HG03342 (cell line): ENCODE data around the gene FMN1.
"Not testable (repeated sequence)": the region's sequence is repeated elsewhere in the genome, so short reads cannot be mapped to it uniquely, and the experiment has no call there.

Experiments
- ATAC-seq: cut with Tn5 transposase; IDR thresholded peaks from one replicate; pipeline ENCODE4 v1.9.1; 2021; ENCODE audit warnings: mild to moderate bottlenecking, moderate library complexity; ENCODE audit not compliant: unreplicated experiment

FMN1 gene

GRCh38 chr15:32866454-32867312 lies 327.8 kb downstream of the FMN1 start:
- no peak for ATAC-seq

- ATAC-seq: no peak
Measured at GRCh38 chr15:32864841-32865240, 329.7 kb downstream of the FMN1 start.

- no peak for ATAC-seq
Measured at GRCh38 chr15:32864051-32864450, 330.5 kb downstream of the FMN1 start.

GRCh38 chr15:32861761-32862160 lies 332.8 kb downstream of the FMN1 start:
- peak; percentile 53 for ATAC-seq

- no peak for ATAC-seq
Measured at GRCh38 chr15:32861174-32861573, 333.3 kb downstream of the FMN1 start.

GRCh38 chr15:32859996-32860395 lies 334.5 kb downstream of the FMN1 start:
- no peak for ATAC-seq

GRCh38 chr15:32859251-32859650 lies 335.3 kb downstream of the FMN1 start:
- no peak for ATAC-seq

- ATAC-seq: no peak
Measured at GRCh38 chr15:32857732-32858131, 336.8 kb downstream of the FMN1 start.

- ATAC-seq: no peak
Measured at GRCh38 chr15:32856753-32857152, 337.8 kb downstream of the FMN1 start.

- no peak for ATAC-seq
Measured at GRCh38 chr15:32855942-32856341, 338.6 kb downstream of the FMN1 start.

- no peak for ATAC-seq
Measured at GRCh38 chr15:32853592-32853991, 340.9 kb downstream of the FMN1 start.

GRCh38 chr15:32852771-32853170 lies 341.7 kb downstream of the FMN1 start:
- no peak for ATAC-seq

- ATAC-seq: no peak
Measured at GRCh38 chr15:32852017-32852416, 342.5 kb downstream of the FMN1 start.

GRCh38 chr15:32851572-32851971 lies 342.9 kb downstream of the FMN1 start:
- no peak for ATAC-seq

GRCh38 chr15:32849769-32850668 lies 344.5 kb downstream of the FMN1 start:
- ATAC-seq: no peak

GRCh38 chr15:32846671-32847070 lies 347.8 kb downstream of the FMN1 start:
- not testable (repeated sequence) for ATAC-seq

- no peak for ATAC-seq
Measured at GRCh38 chr15:32844118-32844711, 350.3 kb downstream of the FMN1 start.

- ATAC-seq: no peak
Measured at GRCh38 chr15:32843219-32843815, 351.2 kb downstream of the FMN1 start.

GRCh38 chr15:32842081-32842480 lies 352.4 kb downstream of the FMN1 start:
- no peak for ATAC-seq

- ATAC-seq: no peak
Measured at GRCh38 chr15:32840507-32841245, 353.8 kb downstream of the FMN1 start.
